K562 treated with DMSO at 1 percent for 48 hours (cell line): ENCODE data around the gene IDH3A. TPM values are rescaled to one million over a fixed set of nuclear protein-coding genes. Genes with fewer than 3 reads are reported as not detected.

Experiments
- total RNA-seq: library from RNA; unstranded; fragments of 300-600 nt; gene quantifications from 2 replicates; pipeline ENCODE4 v1.2.3, GENCODE V29; 2022; ENCODE audit warnings: low replicate concordance; ENCODE audit errors: extremely low read depth

Gene IDH3A
- total RNA-seq: not detected in 2 replicates

DNA sequence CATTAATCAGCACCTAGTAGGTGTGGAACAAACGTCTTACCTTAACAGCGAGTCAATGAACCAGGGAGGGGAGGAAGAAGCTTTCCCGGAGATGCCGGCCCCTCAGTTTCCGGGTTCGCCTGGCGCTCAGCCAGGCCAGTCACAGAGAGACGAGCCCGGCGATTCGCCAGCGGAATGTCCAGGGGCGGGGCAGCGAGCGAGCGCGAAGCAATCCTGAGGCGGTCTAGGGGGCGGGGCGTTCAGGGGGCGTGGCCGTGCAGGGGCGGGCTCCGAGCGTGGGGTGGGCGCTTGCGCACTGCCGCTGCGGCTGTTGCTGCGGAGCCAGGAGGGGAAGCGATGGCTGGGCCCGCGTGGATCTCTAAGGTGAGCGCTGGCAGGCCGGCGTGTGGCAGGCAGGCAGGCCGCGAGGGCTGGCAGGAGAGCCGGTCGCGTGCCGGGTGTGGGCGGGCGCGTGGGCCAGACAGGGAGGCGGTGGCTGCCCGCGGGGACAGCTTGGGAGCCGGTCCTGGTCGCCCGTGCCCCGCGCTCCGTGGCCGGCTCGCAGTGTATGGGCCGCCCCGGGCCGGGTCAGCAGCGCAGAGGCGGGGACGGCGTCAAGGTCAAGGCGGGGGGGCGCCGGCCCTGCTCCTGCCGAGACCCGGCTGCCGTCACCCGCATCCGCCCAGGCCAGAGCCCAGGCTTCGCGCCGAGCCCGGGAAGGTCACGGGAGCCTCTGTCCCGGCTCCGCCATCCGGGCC, at the start of gene IDH3A:
TSS of gene IDH3A (plus strand) at position 295 of the 737 bp plus-strand sequence. CDS start at position 337, 42 bp downstream.

DNA sequence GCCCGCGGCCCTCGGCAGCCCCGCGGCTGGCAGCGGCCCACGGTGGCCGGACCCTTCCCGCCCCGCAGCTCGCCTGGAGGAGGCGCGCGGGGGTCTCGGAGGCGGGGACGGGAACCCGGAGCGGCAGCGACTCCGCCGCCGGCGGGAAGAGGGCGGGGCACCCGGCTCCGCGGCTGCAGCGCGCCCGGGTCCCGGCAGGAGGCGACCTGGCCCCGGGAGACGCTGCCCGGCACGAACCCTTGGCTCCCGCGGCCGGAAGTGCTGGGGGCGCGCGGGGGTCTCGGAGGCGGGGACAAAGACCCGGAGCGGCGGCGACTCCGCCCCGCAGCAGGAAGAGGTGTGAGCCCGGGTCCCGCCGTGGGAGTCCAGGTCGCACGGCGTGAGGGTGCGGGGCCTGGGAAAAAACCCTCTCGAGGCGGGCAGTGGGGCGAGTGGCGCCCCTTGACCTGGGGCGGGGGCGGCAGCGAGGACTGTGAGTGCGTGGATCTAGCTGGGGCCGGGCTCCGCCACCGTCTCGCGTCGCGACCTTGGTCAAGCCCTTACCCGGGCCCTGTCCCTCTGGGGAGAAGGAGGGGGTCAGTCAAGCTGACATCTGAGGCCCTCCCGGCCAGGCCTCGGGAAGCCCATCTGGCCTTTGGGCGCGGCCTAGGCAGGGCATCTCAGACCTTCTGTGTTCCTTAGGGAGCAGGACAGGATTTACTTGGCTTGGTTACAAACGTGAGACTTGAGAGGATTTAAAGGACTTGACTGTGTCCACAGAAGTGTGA, 17.7 kb upstream of the IDH3A start, which contains the start of gene CIB2:
TSS of gene CIB2 (minus strand) at position 151 of the 767 bp plus-strand sequence. CDS start 230 bp downstream, outside the sequence.

Other genes starting within 250 kb of the IDH3A start
- not detected in 2 replicates for gene TBC1D2B, start 71.7 kb upstream of the IDH3A start, total RNA-seq
- not detected in 2 replicates for gene SH2D7, start 56.8 kb upstream of the IDH3A start, total RNA-seq
- not detected in 2 replicates for gene CIB2, start 17.9 kb upstream of the IDH3A start, total RNA-seq
- gene ACSBG1, start 85.2 kb downstream of the IDH3A start, total RNA-seq: not detected in 2 replicates
- not detected in 2 replicates for gene DNAJA4, start 115.2 kb downstream of the IDH3A start, total RNA-seq
- gene SKIC8, start 150.2 kb downstream of the IDH3A start, total RNA-seq: not detected in 2 replicates
- not detected in 2 replicates for gene CRABP1, start 191.0 kb downstream of the IDH3A start, total RNA-seq